Epithelial cell of proximal tubule (primary cell): Measurements from ENCODE around the gene UBB. TPM values are rescaled to one million over a fixed set of nuclear protein-coding genes. Genes with fewer than 3 reads are reported as not detected.

ENCODE experiments used
- DNase-seq: peaks from one replicate; pipeline ENCODE4 v3.0.0-alpha.2; 2011; ENCODE audit warnings: low read depth
- H3K4me3 ChIP-seq: 2 replicates; pipeline ENCODE4 v1.5.1; 2011; ENCODE audit warnings: low read depth, mild to moderate bottlenecking, low read length
- CTCF ChIP-seq: conservative IDR thresholded peaks from 2 replicates; pipeline ENCODE4 v1.5.1; 2012; ENCODE audit warnings: low read depth, mild to moderate bottlenecking, low read length
- total RNA-seq: library from RNA; depleted of rRNA; stranded (reverse); fragments of >200 nt; gene quantifications from 2 replicates; pipeline ENCODE4 v1.2.3, GENCODE V29; 2015

Gene UBB
- total RNA-seq, 1 donor from 2014 or later = 1,348 TPM

- peak overlapping the region; percentile 14 for H3K4me3 ChIP-seq
- no peak for TF ChIP-seq CTCF
- peak; percentile 69 for DNase-seq
Observed at GRCh38 chr17:16419074-16419928, 38.4 kb downstream of the UBB start.

DNA sequence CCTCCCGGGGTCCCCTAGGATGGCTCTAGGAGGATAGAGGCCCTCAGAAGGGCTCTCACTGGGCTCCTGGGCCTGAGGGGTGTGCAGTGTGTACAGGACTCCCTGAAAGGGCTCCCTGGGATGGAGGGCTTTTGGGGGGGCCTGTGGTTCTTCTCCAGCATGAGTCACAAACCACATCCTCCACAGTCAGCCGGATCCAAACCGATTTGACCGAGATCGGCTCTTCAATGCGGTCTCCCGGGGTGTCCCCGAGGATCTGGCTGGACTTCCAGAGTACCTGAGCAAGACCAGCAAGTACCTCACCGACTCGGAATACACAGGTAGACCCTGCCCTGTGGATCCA, 39.0 kb downstream of the UBB start:
- H3K4me3 ChIP-seq = no peak overlapping the region
- DNase-seq = peak; percentile 30

DNA sequence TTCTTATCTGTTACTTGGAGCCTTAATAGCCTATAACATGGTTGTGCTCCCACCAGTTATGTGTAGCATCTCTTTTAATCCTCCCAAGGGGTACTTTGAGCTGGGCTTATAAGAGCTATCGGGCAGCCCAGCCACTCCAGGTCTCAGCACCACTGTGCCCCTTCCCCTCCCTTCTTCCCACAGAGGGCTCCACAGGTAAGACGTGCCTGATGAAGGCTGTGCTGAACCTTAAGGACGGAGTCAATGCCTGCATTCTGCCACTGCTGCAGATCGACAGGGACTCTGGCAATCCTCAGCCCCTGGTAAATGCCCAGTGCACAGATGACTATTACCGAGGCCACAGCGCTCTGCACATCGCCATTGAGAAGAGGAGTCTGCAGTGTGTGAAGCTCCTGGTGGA, 41.5 kb downstream of the UBB start:
- no peak for TF ChIP-seq CTCF
- DNase-seq = no peak
- no peak overlapping the region for H3K4me3 ChIP-seq

More for the DNA sequence above, 39.0 kb downstream of the UBB start:
- TF ChIP-seq CTCF = no peak

GRCh38 chr17:16423226-16423872, 42.5 kb downstream of the UBB start:
- DNase-seq = no peak
- TF ChIP-seq CTCF = no peak
- H3K4me3 ChIP-seq = no peak overlapping the region

DNA sequence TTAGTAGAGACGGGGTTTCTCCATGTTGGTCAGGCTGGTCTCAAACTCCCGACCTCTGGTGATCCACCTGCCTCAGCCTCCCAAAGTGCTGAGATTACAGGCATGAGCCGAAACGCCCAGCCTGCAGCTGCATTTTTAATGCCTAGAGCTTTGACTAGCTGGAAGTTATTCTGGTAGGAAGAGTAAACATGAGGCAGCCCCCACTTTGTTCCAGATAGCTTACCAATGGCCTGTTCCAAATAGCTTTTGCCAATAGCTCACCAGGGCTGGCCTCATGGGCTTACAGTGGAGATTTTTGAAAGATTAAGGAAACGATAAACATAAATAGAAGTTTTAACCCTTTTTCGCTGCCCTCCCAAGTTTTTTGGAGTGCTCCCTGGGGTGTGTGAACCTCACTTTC, 44.3 kb downstream of the UBB start:
- no peak for TF ChIP-seq CTCF
- no peak overlapping the region for H3K4me3 ChIP-seq
- no peak for DNase-seq

- TF ChIP-seq CTCF = no peak
- no peak for DNase-seq
- H3K4me3 ChIP-seq = no peak overlapping the region
Observed at GRCh38 chr17:16425698-16426659, 45.1 kb downstream of the UBB start.
